Tibial nerve (tissue), 4 donors: ENCODE results near the gene RCSD1.

Experiments used
- EP300 ChIP-seq, 2 donors: sonication (generic); formaldehyde crosslinking; IDR thresholded peaks; one replicate each; pipeline ENCODE4 v1.6.1; 2017; ENCODE audit warnings: antibody characterized with exemption in 2 of 2, mild to moderate bottlenecking in 1 of 2
- POLR2A ChIP-seq, 2 donors: fragments of 450-650 bp; IDR thresholded peaks; one replicate each; pipeline ENCODE4 v1.6.1; 2017; ENCODE audit warnings: antibody characterized with exemption in 2 of 2, mild to moderate bottlenecking in 2 of 2, moderate library complexity in 2 of 2
- TF ChIP-seq, protein P1 (sequence below), 5 experiments: fragments of 200-600 bp in 3 of 5; fragments of 450-650 bp in 2 of 5; sonication (generic) in 3 of 5; IDR thresholded peaks; one replicate each; pipeline ENCODE4 v1.5.1; 2016 to 2019; ENCODE audit warnings: antibody characterized with exemption in 5 of 5, mild to moderate bottlenecking in 3 of 5, moderate library complexity in 2 of 5

DNA sequence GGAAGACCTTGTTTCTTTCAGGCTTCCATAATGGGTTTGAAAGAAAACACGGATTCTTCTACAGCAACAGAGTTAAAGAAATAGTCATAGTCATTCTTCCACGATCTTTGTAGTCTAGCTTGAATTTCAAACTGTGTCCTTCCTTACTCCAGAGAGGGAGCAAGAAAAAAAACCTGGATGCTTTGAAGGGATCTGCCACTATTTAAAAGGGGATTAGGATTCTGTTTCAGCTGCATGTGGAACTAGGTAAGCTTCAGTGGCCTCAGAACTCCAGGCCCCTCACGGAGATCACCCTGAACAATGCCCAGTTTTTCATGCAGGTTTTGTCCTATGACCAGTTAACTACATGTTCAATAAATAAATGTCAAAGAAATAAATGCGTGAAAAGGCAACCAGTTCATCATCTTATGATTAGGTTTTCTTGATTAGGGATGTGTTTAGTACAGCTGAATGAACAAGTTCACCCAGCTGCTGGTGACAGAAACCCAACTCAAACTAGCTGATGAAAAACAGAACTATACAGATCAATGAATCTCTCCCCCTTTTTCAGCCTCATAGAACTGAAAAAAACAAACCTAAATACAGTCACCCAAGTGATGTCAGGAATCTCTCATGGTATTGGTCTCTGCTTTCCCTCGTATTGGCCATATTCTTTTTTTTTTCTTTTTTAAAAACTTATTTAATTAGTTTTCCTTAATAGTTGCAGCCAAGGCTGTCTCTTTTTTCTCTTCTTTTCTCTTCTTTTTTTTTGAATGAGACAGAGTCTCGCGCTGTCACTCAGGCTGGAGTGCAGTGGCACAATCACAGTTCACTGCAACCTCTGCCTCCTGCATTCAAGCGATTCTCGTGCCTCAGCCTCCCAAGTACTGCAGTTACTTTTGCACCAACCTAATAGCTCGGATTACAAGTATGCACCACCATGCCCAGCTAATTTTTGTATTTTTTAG is 77.2 kb downstream of the RCSD1 start:
- TF ChIP-seq, protein P1, sequence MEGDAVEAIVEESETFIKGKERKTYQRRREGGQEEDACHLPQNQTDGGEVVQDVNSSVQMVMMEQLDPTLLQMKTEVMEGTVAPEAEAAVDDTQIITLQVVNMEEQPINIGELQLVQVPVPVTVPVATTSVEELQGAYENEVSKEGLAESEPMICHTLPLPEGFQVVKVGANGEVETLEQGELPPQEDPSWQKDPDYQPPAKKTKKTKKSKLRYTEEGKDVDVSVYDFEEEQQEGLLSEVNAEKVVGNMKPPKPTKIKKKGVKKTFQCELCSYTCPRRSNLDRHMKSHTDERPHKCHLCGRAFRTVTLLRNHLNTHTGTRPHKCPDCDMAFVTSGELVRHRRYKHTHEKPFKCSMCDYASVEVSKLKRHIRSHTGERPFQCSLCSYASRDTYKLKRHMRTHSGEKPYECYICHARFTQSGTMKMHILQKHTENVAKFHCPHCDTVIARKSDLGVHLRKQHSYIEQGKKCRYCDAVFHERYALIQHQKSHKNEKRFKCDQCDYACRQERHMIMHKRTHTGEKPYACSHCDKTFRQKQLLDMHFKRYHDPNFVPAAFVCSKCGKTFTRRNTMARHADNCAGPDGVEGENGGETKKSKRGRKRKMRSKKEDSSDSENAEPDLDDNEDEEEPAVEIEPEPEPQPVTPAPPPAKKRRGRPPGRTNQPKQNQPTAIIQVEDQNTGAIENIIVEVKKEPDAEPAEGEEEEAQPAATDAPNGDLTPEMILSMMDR (IDR thresholded peaks at IDR 0.05) = no peak
- no peak for TF ChIP-seq POLR2A (IDR thresholded peaks at IDR 0.05)
- no peak for TF ChIP-seq EP300 (IDR thresholded peaks at IDR 0.05)
